IMR-90 (cell line): ENCODE data around the gene NEMP1. TPM values are rescaled to one million over a fixed set of nuclear protein-coding genes. Genes with fewer than 3 reads are reported as not detected.
A peak's percentile ranks its signal among the peaks of the same experiment; 100 is the strongest.

Experiments used
- ATAC-seq: fragments of 200-7000 bp; cut with Tn5 transposase; 2 replicates; pipeline ENCODE4 v1.9.1; 2020; ENCODE audit warnings: low read depth, mild to moderate bottlenecking, moderate library complexity
- BruUV-seq: library from RNA; stranded (reverse); fragments of 400-500 nt; replicated peaks from 2 replicates; lab custom pipeline; 2021; lab: Mats Ljungman, UMichigan
- CTCF ChIA-PET: fragments of 300-600 bp; formaldehyde crosslinking; extraction: SDS; loops from one replicate; lab custom pipeline; 2021; ENCODE audit warnings: antibody characterized with exemption; lab: Yijun Ruan, JAX
- POLR2A ChIA-PET: fragments of 300-600 bp; sonication (Branson Sonifier 250); formaldehyde crosslinking; loops from one replicate; lab custom pipeline; 2022; ENCODE audit warnings: antibody characterized with exemption; ENCODE audit not compliant: unreplicated experiment; lab: Charles Lee
- DNase-seq: peaks from one replicate; pipeline ENCODE4 v3.0.0; 2013
- H2AFZ ChIP-seq: replicated peaks from 2 replicates; pipeline ENCODE3; 2013; ENCODE audit warnings: low read length, mild to moderate bottlenecking; ENCODE audit not compliant: poor library complexity
- H2AK5ac ChIP-seq: 2 replicates; pipeline ENCODE4 v1.6.1; 2013; ENCODE audit warnings: low read depth, low read length, inconsistent platforms
- H2AK9ac ChIP-seq: replicated peaks from 2 replicates; pipeline ENCODE3; 2013; ENCODE audit warnings: mild to moderate bottlenecking, low read depth, low read length, moderate library complexity; ENCODE audit not compliant: poor library complexity
- H2BK120ac ChIP-seq: 2 replicates; pipeline ENCODE4 v1.6.1; 2013; ENCODE audit warnings: low read depth, low read length, inconsistent platforms
- H2BK15ac ChIP-seq: 3 replicates; pipeline ENCODE4 v1.6.1; 2013; ENCODE audit warnings: low read depth, low read length, inconsistent platforms
- H2BK20ac ChIP-seq: 2 replicates; pipeline ENCODE4 v1.6.1; 2013; ENCODE audit warnings: low read depth, mild to moderate bottlenecking, inconsistent platforms, low read length, moderate library complexity
- H2BK5ac ChIP-seq: 2 replicates; pipeline ENCODE4 v1.6.1; 2013; ENCODE audit warnings: mild to moderate bottlenecking, low read depth, low read length, inconsistent platforms; ENCODE audit not compliant: poor library complexity, severe bottlenecking
- H3K14ac ChIP-seq: replicated peaks from 2 replicates; pipeline ENCODE4 v1.6.1; 2013; ENCODE audit warnings: low read depth, low read length, inconsistent platforms
- H3K18ac ChIP-seq: 2 replicates; pipeline ENCODE4 v1.6.1; 2013; ENCODE audit warnings: low read depth, low read length, control low read depth
- H3K23ac ChIP-seq: 2 replicates; pipeline ENCODE4 v1.6.1; 2013; ENCODE audit warnings: low read depth, low read length, inconsistent platforms
- H3K27ac ChIP-seq: 2 replicates; pipeline ENCODE4 v1.5.1; 2013; ENCODE audit warnings: mild to moderate bottlenecking, control low read depth, low read length; ENCODE audit not compliant: insufficient read depth
- H3K27me3 ChIP-seq: 2 replicates; pipeline ENCODE4 v1.6.1; 2013; ENCODE audit warnings: low read length; ENCODE audit not compliant: control insufficient read depth, insufficient read depth
- H3K36me3 ChIP-seq: 2 replicates; pipeline ENCODE4 v1.6.1; 2013; ENCODE audit warnings: low read length, mixed read lengths; ENCODE audit not compliant: control insufficient read depth, insufficient read depth
- H3K4ac ChIP-seq: 2 replicates; pipeline ENCODE4 v1.6.1; 2013; ENCODE audit warnings: low read depth, low read length, inconsistent platforms
- H3K4me1 ChIP-seq: 2 replicates; pipeline ENCODE4 v1.6.1; 2013; ENCODE audit warnings: low read length, mixed read lengths; ENCODE audit not compliant: control insufficient read depth, insufficient read depth
- H3K4me2 ChIP-seq: 2 replicates; pipeline ENCODE4 v1.6.1; 2013; ENCODE audit warnings: low read depth, mild to moderate bottlenecking, control low read depth, low read length, moderate library complexity
- H3K4me3 ChIP-seq: 2 replicates; pipeline ENCODE4 v1.5.1; 2013; ENCODE audit warnings: low read depth, mild to moderate bottlenecking, control low read depth, low read length, moderate library complexity; ENCODE audit not compliant: insufficient read depth
- H3K56ac ChIP-seq: 2 replicates; pipeline ENCODE4 v1.6.1; 2013; ENCODE audit warnings: low read length, inconsistent platforms; ENCODE audit not compliant: insufficient read depth; ENCODE audit errors: extremely low read depth
- H3K79me1 ChIP-seq, 2 experiments: 2 replicates each; pipeline ENCODE4 v1.6.1; 2013; ENCODE audit warnings: low read length in 2 of 2, inconsistent platforms in 1 of 2, low read depth in 1 of 2
- H3K9ac ChIP-seq: 2 replicates; pipeline ENCODE4 v1.6.1; 2013; ENCODE audit warnings: low read depth, low read length, control low read depth
- H3K9me1 ChIP-seq: 2 replicates; pipeline ENCODE4 v1.6.1; 2013; ENCODE audit warnings: low read length, inconsistent platforms; ENCODE audit not compliant: insufficient read depth
- H3K9me3 ChIP-seq: 2 replicates; pipeline ENCODE4 v1.6.1; 2013; ENCODE audit warnings: low read length; ENCODE audit not compliant: control insufficient read depth, insufficient read depth
- H4K20me1 ChIP-seq: 2 replicates; pipeline ENCODE4 v1.6.1; 2013; ENCODE audit warnings: low read length, inconsistent platforms; ENCODE audit not compliant: insufficient read depth
- H4K5ac ChIP-seq: 2 replicates; pipeline ENCODE4 v1.6.1; 2013; ENCODE audit warnings: mild to moderate bottlenecking, low read depth, low read length, control low read depth
- H4K8ac ChIP-seq, 2 experiments: 2 replicates each; pipeline ENCODE4 v1.6.1; 2013; ENCODE audit warnings: low read depth in 2 of 2, low read length in 2 of 2, control low read depth in 1 of 2, inconsistent platforms in 1 of 2
- H4K91ac ChIP-seq: 2 replicates; pipeline ENCODE4 v1.6.1; 2013; ENCODE audit warnings: low read depth, low read length, inconsistent platforms; ENCODE audit not compliant: insufficient read depth
- BHLHE40 ChIP-seq: fragments of 150-350 bp; IDR thresholded peaks from 2 replicates; pipeline ENCODE4 v1.6.1; 2016; ENCODE audit warnings: mild to moderate bottlenecking, low read depth, low read length
- CEBPB ChIP-seq: IDR thresholded peaks from 2 replicates; pipeline ENCODE4 v1.6.1; 2012; ENCODE audit warnings: low read depth, low read length, improper control_type of control experiment
- CHD1 ChIP-seq: IDR thresholded peaks from 2 replicates; pipeline ENCODE4 v1.6.1; 2012; ENCODE audit warnings: low read depth, low read length, improper control_type of control experiment
- FOS ChIP-seq: fragments of 150-350 bp; IDR thresholded peaks from 2 replicates; pipeline ENCODE4 v1.6.1; 2016; ENCODE audit warnings: low read depth, low read length
- MAZ ChIP-seq: IDR thresholded peaks from 2 replicates; pipeline ENCODE4 v1.6.1; 2012; ENCODE audit warnings: low read depth, mild to moderate bottlenecking, low read length, improper control_type of control experiment, moderate library complexity, borderline replicate concordance
- POLR2A ChIP-seq: IDR thresholded peaks from 2 replicates; pipeline ENCODE4 v1.6.1; 2012; ENCODE audit warnings: mild to moderate bottlenecking, low read depth, low read length
- USF2 ChIP-seq: fragments of 150-350 bp; IDR thresholded peaks from 2 replicates; pipeline ENCODE4 v1.6.1; 2017; ENCODE audit warnings: mild to moderate bottlenecking, antibody characterized with exemption, low read length, low read depth
- WGBS, 2 experiments: methylation state at CpG; one replicate each; pipeline versions ENCODE4 v1.1.5 to v1.1.7; 2013; ENCODE audit warnings: missing lambda C conversion rate in 2 of 2; ENCODE audit not compliant: insufficient read length in 1 of 2; ENCODE audit errors: extremely low coverage in 2 of 2; 5-methylcytosine and 5-hydroxymethylcytosine counted together
- dilution Hi-C: fragments of 300-500 bp; cut with HindIII; formaldehyde crosslinking; loops from one replicate; pipeline ENCODE4 v1.14.3; 2018; ENCODE audit warnings: low sequenced_read_pairs; ENCODE audit not compliant: unreplicated experiment
- in situ Hi-C: fragments of 300-500 bp; cut with MboI; formaldehyde crosslinking; loops from 3 replicates; pipeline ENCODE4 v1.14.3; 2019; ENCODE audit warnings: low sequenced_read_pairs, inconsistent platforms, mixed read lengths
- intact Hi-C: fragments of 100-400 bp; cut with micrococcal nuclease; formaldehyde crosslinking; loops from 2 replicates; pipeline ENCODE4 v1.10.0; 2022
- polyA plus RNA-seq, 3 experiments: library from polyadenylated mRNA; depleted of rRNA; stranded (reverse); fragments of >200 nt; gene quantifications; 2 replicates each; pipeline ENCODE4 v1.2.3, GENCODE V29; 2012; ENCODE audit warnings: low replicate concordance in 1 of 3
- total RNA-seq: library from RNA; depleted of rRNA; stranded (reverse); fragments of >200 nt; gene quantifications from 2 replicates; pipeline ENCODE4 v1.2.3, GENCODE V29; 2012

NEMP1 gene
- total and polyA plus RNA-seq, 2 of the 4 experiments (the other 2 are of a cell fraction) = 8.9 to 10.9 TPM

- H2AFZ ChIP-seq = peak overlapping the region; percentile 88
- peak overlapping the region; percentile 99 for H3K56ac ChIP-seq
- H3K9me1 ChIP-seq = peaks cover 6% of the 10 kb centered on the region
- H3K36me3 ChIP-seq = peaks cover 18% of the 10 kb centered on the region
- no TSS peak for BruUV-seq
- H3K79me1 ChIP-seq = peaks cover 5 to 37% of the 10 kb centered on the region in 2 experiments; a peak in 3 of 4 replicates
- TF ChIP-seq USF2 (peak; percentile 69; the same call in 1 of the 2 replicates), FOS (no peak), CHD1 (0 out of 2 replicates have a peak, but pooled peaks have one; percentile 48), CEBPB (no peak), POLR2A (peak; percentile 11; the same call in 1 of the 2 replicates), BHLHE40 (peak; percentile 51; the same call in 1 of the 2 replicates), MAZ (peak; percentile 88; the same call in 1 of the 2 replicates)
- ChIA-PET CTCF (interaction anchor here (1.0 kb wide), 2 partner anchors 61 to 152 kb away, joined by 3 read pairs; no protein-coding TSS in a partner anchor), POLR2A (interaction anchor here (0.6 to 1.6 kb wide), 3 partner anchors 8 to 41 kb away, joined by 3 to 9 read pairs (median 4); partner anchors contain the start of gene NEMP1)
- H3K27ac ChIP-seq = peak overlapping the region; percentile 98
- intact Hi-C loops = no loop called here
- peak overlapping the region; percentile 97 for H4K91ac ChIP-seq
- H4K5ac ChIP-seq = peak overlapping the region; percentile 95
- H2BK5ac ChIP-seq = peak overlapping the region; percentile 96
- 0% methylated on average over 4 of the region's 52 CpGs; no CpG with 5 or more reads in 1 of the 2 experiments for WGBS, 2 experiments
- H3K18ac ChIP-seq = peak overlapping the region; percentile 96
- H3K27me3 ChIP-seq = no peaks in the 10 kb centered on the region
- H2AK5ac ChIP-seq = peak overlapping the region; percentile 98
- peak overlapping the region; percentile 96 for H3K9ac ChIP-seq
- peak overlapping the region; percentile 99 for H3K23ac ChIP-seq
- peak overlapping the region; percentile 59 for H3K4me3 ChIP-seq
- in situ Hi-C loops = no loop called here
- peak overlapping the region; percentile 99 for H3K4ac ChIP-seq
- peak overlapping the region; percentile 60 for H2BK20ac ChIP-seq
- peak; percentile 49 for ATAC-seq
- H3K9me3 ChIP-seq = no peaks in the 10 kb centered on the region
- H4K8ac ChIP-seq = peak overlapping the region; percentile 96 to 98
- dilution Hi-C loops = no loop called here
- peaks cover 29% of the 10 kb centered on the region for H4K20me1 ChIP-seq
- DNase-seq = peak; percentile 93
- H3K4me1 ChIP-seq = peaks cover 18% of the 10 kb centered on the region
- peak overlapping the region; percentile 90 for H3K4me2 ChIP-seq
- H2BK120ac ChIP-seq = peak overlapping the region; percentile 95
- H2AK9ac ChIP-seq = peak overlapping the region; percentile 100
- peak overlapping the region; percentile 97 for H3K14ac ChIP-seq
- H2BK15ac ChIP-seq = peak overlapping the region; percentile 99
Observed at GRCh38 chr12:57087010-57087690, 8.6 kb upstream of the NEMP1 start.
